Measurements from ENCODE around the gene CXCL17.

DNA sequence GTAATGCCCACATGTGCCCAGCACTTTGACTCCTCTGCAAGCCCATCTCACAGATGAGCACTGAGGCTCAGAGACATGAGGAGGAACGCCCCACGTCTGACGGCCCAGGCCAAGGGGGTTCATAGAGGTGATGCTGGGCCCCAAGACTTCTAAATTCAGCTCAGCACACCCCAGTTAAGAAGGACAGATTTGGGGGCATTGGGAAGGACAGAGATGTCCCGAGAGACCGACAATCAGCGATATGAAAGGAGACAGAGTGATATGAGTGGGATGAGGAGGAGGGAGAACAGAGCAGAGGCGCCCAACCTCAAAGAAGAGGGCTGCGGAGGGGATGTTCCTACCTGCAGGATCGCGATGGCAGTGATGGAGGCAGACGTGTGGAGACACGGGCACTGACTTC, 52.8 kb downstream of the CXCL17 start, which contains the start of gene CNFN:
- TF ChIP-seq, protein P1, sequence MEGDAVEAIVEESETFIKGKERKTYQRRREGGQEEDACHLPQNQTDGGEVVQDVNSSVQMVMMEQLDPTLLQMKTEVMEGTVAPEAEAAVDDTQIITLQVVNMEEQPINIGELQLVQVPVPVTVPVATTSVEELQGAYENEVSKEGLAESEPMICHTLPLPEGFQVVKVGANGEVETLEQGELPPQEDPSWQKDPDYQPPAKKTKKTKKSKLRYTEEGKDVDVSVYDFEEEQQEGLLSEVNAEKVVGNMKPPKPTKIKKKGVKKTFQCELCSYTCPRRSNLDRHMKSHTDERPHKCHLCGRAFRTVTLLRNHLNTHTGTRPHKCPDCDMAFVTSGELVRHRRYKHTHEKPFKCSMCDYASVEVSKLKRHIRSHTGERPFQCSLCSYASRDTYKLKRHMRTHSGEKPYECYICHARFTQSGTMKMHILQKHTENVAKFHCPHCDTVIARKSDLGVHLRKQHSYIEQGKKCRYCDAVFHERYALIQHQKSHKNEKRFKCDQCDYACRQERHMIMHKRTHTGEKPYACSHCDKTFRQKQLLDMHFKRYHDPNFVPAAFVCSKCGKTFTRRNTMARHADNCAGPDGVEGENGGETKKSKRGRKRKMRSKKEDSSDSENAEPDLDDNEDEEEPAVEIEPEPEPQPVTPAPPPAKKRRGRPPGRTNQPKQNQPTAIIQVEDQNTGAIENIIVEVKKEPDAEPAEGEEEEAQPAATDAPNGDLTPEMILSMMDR (optimal IDR thresholded peaks at IDR 0.05 in 1 of 3, IDR thresholded peaks at IDR 0.05 in 1 of 3, conservative IDR thresholded peaks at IDR 0.05 in 1 of 3; ENCODE audit: extremely low read depth in 1 of 3, insufficient read depth in 2 of 3, low read length in 3 of 3): no peak
- peak; percentile 60 for TF ChIP-seq EZH2 (IDR thresholded peaks at IDR 0.05; ENCODE audit: low read length)

Data from keratinocyte (primary cell).